CD14-positive monocyte (primary cell): ENCODE data around the gene TBX19. TPM values are rescaled to one million over a fixed set of nuclear protein-coding genes. Genes with fewer than 3 reads are reported as not detected.

ENCODE experiments used
- DNase-seq, 3 donors: peaks; one replicate each; pipeline ENCODE4 v3.0.0-alpha.2; 2011 to 2022
- H2AFZ ChIP-seq: 2 replicates; pipeline ENCODE4 v1.6.0; 2012; ENCODE audit warnings: mild to moderate bottlenecking, low read depth, low read length, inconsistent platforms; ENCODE audit not compliant: insufficient read depth, poor library complexity, severe bottlenecking
- H3K27ac ChIP-seq, 2 donors: 1 replicate in 1 of 2; 2 replicates in 1 of 2; pipeline ENCODE4 v1.5.1; 2012 to 2013; ENCODE audit warnings: low read length in 2 of 2, control low read depth in 1 of 2, inconsistent platforms in 1 of 2, low read depth in 1 of 2, mild to moderate bottlenecking in 1 of 2
- H3K27me3 ChIP-seq, 2 donors: one replicate each; pipeline versions ENCODE4 v1.6.0 to v1.6.1; 2011 to 2013; ENCODE audit warnings: low read length in 2 of 2; ENCODE audit not compliant: control insufficient read depth in 2 of 2, insufficient read depth in 2 of 2
- H3K36me3 ChIP-seq, 2 donors: replicated peaks in 1 of 2; 1 replicate in 1 of 2; 2 replicates in 1 of 2; pipeline versions ENCODE4 v1.5.1 to v1.6.1; 2012 to 2013; ENCODE audit warnings: low read length in 2 of 2, control low read depth in 1 of 2, inconsistent platforms in 1 of 2, mild to moderate bottlenecking in 1 of 2; ENCODE audit not compliant: insufficient read depth in 2 of 2, control insufficient read depth in 1 of 2
- H3K4me1 ChIP-seq, 2 donors: 1 replicate in 1 of 2; 2 replicates in 1 of 2; pipeline versions ENCODE4 v1.5.1 to v1.6.1; 2012 to 2013; ENCODE audit warnings: low read length in 2 of 2, control low read depth in 1 of 2, inconsistent platforms in 1 of 2, mild to moderate bottlenecking in 1 of 2, moderate library complexity in 1 of 2; ENCODE audit not compliant: insufficient read depth in 2 of 2, control insufficient read depth in 1 of 2
- H3K4me2 ChIP-seq: replicated peaks from 2 replicates; pipeline ENCODE3; 2012; ENCODE audit warnings: low read length, moderate library complexity, mild to moderate bottlenecking; ENCODE audit not compliant: poor library complexity, severe bottlenecking; ENCODE audit errors: extremely low read depth
- H3K4me3 ChIP-seq, 3 experiments: fragments of 200-600 bp in 1 of 3; sonication (generic) in 1 of 3; replicated peaks in 1 of 3; 1 replicate in 2 of 3; 2 replicates in 1 of 3; pipeline ENCODE4 v1.5.1; 2011 to 2013; ENCODE audit warnings: low read length in 3 of 3, mild to moderate bottlenecking in 3 of 3, control low read depth in 2 of 3, low read depth in 2 of 3, inconsistent platforms in 1 of 3, moderate library complexity in 1 of 3
- H3K79me2 ChIP-seq: 2 replicates; pipeline ENCODE4 v1.6.0; 2012; ENCODE audit warnings: mild to moderate bottlenecking, control low read depth, inconsistent platforms, low read length, moderate library complexity; ENCODE audit not compliant: insufficient read depth
- H3K9ac ChIP-seq: 2 replicates; pipeline ENCODE4 v1.6.0; 2017; ENCODE audit warnings: low read length, mild to moderate bottlenecking; ENCODE audit not compliant: insufficient read depth, poor library complexity, severe bottlenecking
- H3K9me3 ChIP-seq, 2 donors: replicated peaks in 1 of 2; 1 replicate in 1 of 2; 2 replicates in 1 of 2; pipeline versions ENCODE4 v1.5.1 to v1.6.1; 2012 to 2013; ENCODE audit warnings: low read length in 2 of 2, control low read depth in 1 of 2; ENCODE audit not compliant: control insufficient read depth in 1 of 2, insufficient read depth in 1 of 2
- H4K20me1 ChIP-seq: 2 replicates; pipeline ENCODE4 v1.6.0; 2012; ENCODE audit warnings: mild to moderate bottlenecking, low read length, control low read depth, moderate library complexity; ENCODE audit not compliant: insufficient read depth
- H3K27ac Mint-ChIP-seq, 7 donors: one replicate each; pipeline ENCODE4 v1.8.0; 2020; ENCODE audit warnings: mild to moderate bottlenecking in 7 of 7, mixed read lengths in 7 of 7, moderate library complexity in 6 of 7, inconsistent platforms in 2 of 7
- H3K27me3 Mint-ChIP-seq, 3 donors: one replicate each; pipeline ENCODE4 v1.8.0; 2021 to 2022; ENCODE audit warnings: low read depth in 3 of 3, mild to moderate bottlenecking in 3 of 3, mixed read lengths in 3 of 3, moderate library complexity in 3 of 3, inconsistent platforms in 1 of 3
- H3K36me3 Mint-ChIP-seq, 2 donors: one replicate each; pipeline ENCODE4 v1.8.0; 2020; ENCODE audit warnings: mixed read lengths in 2 of 2, inconsistent platforms in 1 of 2, mild to moderate bottlenecking in 1 of 2
- H3K4me1 Mint-ChIP-seq: one replicate; pipeline ENCODE4 v1.8.0; 2020; ENCODE audit warnings: mild to moderate bottlenecking, mixed read lengths
- H3K4me3 Mint-ChIP-seq, 2 donors: one replicate each; pipeline ENCODE4 v1.8.0; 2020; ENCODE audit warnings: mild to moderate bottlenecking in 2 of 2, mixed read lengths in 2 of 2, moderate library complexity in 1 of 2
- H3K9me3 Mint-ChIP-seq, 7 donors: one replicate each; pipeline ENCODE4 v1.8.0; 2020 to 2022; ENCODE audit warnings: mixed read lengths in 7 of 7, mild to moderate bottlenecking in 6 of 7, moderate library complexity in 6 of 7, inconsistent platforms in 2 of 7
- WGBS: methylation state at CpG from one replicate; pipeline ENCODE4 v1.1.5; 2013; ENCODE audit warnings: missing lambda C conversion rate; ENCODE audit not compliant: insufficient coverage; 5-methylcytosine and 5-hydroxymethylcytosine counted together
- intact Hi-C, 2 donors: fragments of 100-400 bp; cut with micrococcal nuclease; formaldehyde crosslinking; loops; one replicate each; pipeline versions ENCODE4 v1.15.0 to v1.15.1; 2023
- polyA plus RNA-seq, 3 donors: library from polyadenylated mRNA; depleted of rRNA in 1 of 3; unstranded in 2 of 3; stranded (reverse) in 1 of 3; fragments of 300-500 nt in 2 of 3; fragments of >200 nt in 1 of 3; fragmentation: Illumina TruSeq in 2 of 3; gene quantifications; 1 replicate in 2 of 3; 2 replicates in 1 of 3; pipeline ENCODE4 v1.2.3, GENCODE V29; 2012 to 2021
- TF ChIP-seq, protein P1 (sequence below): fragments of 200-600 bp; IDR thresholded peaks from one replicate; pipeline ENCODE4 v1.8.0; 2022; ENCODE audit warnings: antibody characterized with exemption, mild to moderate bottlenecking

Gene TBX19
- polyA plus RNA-seq, 3 donors = 0.65 to 7.6 (median 1.6) TPM

DNA sequence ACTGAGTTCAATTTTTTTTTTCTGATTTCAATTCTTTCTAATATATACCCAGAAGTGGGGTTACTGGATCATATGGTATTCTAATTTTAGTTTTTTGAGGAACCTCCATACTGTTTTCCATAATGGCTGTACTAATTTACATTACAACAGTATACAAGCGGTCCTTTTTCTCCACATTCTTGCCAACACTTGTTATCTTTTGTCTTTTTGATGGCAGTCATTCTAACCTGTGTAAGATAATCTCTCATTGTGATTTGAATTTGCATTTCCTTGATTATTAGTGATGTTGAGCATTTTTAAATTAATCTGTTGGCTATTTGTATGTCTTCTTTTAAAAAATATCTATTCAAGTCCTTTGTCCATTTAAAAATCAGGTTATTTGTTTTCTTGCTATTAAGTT is 21.1 kb upstream of the TBX19 start:
- H3K36me3 Mint-ChIP-seq = peaks cover 64 to 90% of the 10 kb centered on the region in 2 donors
- peaks cover 10 to 84% of the 10 kb centered on the region in 2 donors for H3K36me3 ChIP-seq

GRCh38 chr1:168260393-168260792 is 20.3 kb upstream of the TBX19 start:
- Mint-ChIP-seq H3K27ac (peak overlapping the region in 1 of 7 donors; percentile 27), H3K9me3 (peaks cover 8 to 19% (median 14%) of the 10 kb centered on the region in 7 donors), H3K4me1 (no peaks in the 10 kb centered on the region), H3K27me3 (no peaks in the 10 kb centered on the region), H3K4me3 (no peak overlapping the region), H3K36me3 (peaks cover 61 to 90% of the 10 kb centered on the region in 2 donors)
- Histone ChIP-seq H3K4me1 (no peaks in the 10 kb centered on the region), H3K36me3 (peaks cover 10 to 84% of the 10 kb centered on the region in 2 donors), H3K27me3 (no peaks in the 10 kb centered on the region), H3K79me2 (peaks cover 13% of the 10 kb centered on the region), H2AFZ (no peak overlapping the region), H3K4me3 (no peak overlapping the region), H4K20me1 (peaks cover 53% of the 10 kb centered on the region), H3K9me3 (peaks cover 13 to 22% of the 10 kb centered on the region in 2 donors), H3K4me2 (no peak overlapping the region), H3K9ac (no peak overlapping the region), H3K27ac (no peak overlapping the region)
- TF ChIP-seq, protein P1, sequence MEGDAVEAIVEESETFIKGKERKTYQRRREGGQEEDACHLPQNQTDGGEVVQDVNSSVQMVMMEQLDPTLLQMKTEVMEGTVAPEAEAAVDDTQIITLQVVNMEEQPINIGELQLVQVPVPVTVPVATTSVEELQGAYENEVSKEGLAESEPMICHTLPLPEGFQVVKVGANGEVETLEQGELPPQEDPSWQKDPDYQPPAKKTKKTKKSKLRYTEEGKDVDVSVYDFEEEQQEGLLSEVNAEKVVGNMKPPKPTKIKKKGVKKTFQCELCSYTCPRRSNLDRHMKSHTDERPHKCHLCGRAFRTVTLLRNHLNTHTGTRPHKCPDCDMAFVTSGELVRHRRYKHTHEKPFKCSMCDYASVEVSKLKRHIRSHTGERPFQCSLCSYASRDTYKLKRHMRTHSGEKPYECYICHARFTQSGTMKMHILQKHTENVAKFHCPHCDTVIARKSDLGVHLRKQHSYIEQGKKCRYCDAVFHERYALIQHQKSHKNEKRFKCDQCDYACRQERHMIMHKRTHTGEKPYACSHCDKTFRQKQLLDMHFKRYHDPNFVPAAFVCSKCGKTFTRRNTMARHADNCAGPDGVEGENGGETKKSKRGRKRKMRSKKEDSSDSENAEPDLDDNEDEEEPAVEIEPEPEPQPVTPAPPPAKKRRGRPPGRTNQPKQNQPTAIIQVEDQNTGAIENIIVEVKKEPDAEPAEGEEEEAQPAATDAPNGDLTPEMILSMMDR = no peak
- DNase-seq = no peak
- 90% methylated on average over 3 of the region's 3 CpGs for WGBS
- intact Hi-C loops = no loop called here

More for the DNA sequence above, 21.1 kb upstream of the TBX19 start:
- Histone ChIP-seq H3K9ac (no peak overlapping the region), H2AFZ (no peak overlapping the region), H3K4me1 (no peaks in the 10 kb centered on the region), H3K4me2 (no peak overlapping the region), H3K79me2 (peaks cover 20% of the 10 kb centered on the region), H3K27me3 (no peaks in the 10 kb centered on the region), H3K4me3 (no peak overlapping the region), H4K20me1 (peaks cover 53% of the 10 kb centered on the region), H3K27ac (no peak overlapping the region), H3K9me3 (peaks cover 13 to 19% of the 10 kb centered on the region in 2 donors)
- H3K4me3 Mint-ChIP-seq = no peak overlapping the region
- H3K9me3 Mint-ChIP-seq = peaks cover 11 to 25% (median 18%) of the 10 kb centered on the region in 7 donors
- intact Hi-C loops = no loop called here
- TF ChIP-seq, protein P1 = no peak
- DNase-seq = no peak
- H3K27me3 Mint-ChIP-seq = no peaks in the 10 kb centered on the region
- H3K4me1 Mint-ChIP-seq = no peaks in the 10 kb centered on the region
- whole genome bisulfite sequencing = no CpG with 5 or more reads among the region's 1 CpG
- no peak overlapping the region for H3K27ac Mint-ChIP-seq
